Cortex of kidney (tissue), 1 donor: ENCODE data around the gene CEP89.
"Not testable (repeated sequence)": the region's sequence is repeated elsewhere in the genome, so short reads cannot be mapped to it uniquely, and the experiment has no call there.

ENCODE experiments used
- DNase-seq: peaks from one replicate; lab custom pipeline; 2025; lab: John Stamatoyannopoulos, UW

Gene CEP89

GRCh38 chr19:32833388-32833787, 138.4 kb downstream of the CEP89 start:
- not testable (repeated sequence) for DNase-seq

GRCh38 chr19:32832825-32833224, 138.9 kb downstream of the CEP89 start:
- not testable (repeated sequence) for DNase-seq

DNA sequence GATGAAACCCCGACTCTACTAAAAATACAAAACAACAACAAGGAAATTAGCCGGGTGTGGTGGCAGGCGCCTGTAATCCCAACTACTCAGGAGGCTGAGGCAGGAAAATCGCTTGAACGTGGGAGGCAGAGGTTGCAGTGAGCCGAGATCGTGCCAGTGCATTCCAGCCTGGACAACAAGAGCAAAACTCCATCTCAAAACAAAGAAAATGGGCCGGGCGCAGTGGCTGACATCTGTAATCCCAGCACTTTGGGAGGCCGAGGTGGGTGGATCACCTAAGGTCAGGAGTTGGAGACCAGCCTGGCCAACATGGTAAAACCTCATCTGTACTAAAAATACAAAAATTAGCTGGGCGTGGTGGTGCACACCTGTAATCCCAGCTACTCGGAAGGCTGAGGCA, 139.7 kb downstream of the CEP89 start:
- not testable (repeated sequence) for DNase-seq

- DNase-seq: no peak
Observed at GRCh38 chr19:32831611-32832010, 140.1 kb downstream of the CEP89 start.

- DNase-seq: no peak
Observed at GRCh38 chr19:32830231-32831014, 141.3 kb downstream of the CEP89 start.

DNA sequence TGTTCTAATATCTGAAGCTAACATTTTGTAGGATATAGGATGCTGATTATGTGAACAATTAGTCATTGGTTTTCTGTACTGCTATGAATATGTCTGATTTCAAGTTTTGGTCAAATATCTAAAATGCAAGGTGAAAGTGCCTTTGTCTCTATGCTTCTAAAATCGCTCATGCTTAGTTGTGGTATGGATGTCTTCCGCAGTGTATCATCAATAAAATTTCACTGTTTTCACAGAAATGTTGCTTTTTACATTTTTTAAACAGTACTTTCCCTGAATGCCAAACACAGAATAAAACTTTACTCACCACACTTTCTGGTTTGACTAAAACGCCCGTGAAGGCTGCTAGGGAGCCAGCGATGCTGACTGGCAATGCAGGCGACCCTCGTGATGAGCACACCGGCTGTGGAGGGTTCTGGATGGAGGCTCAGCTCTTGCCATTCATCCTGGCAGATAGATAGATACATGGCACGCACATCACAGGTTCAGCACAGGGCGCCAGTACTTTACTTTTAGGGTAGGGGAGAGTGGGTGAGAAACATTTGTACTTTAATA, 142.3 kb downstream of the CEP89 start:
- no peak for DNase-seq

- DNase-seq: no peak
Observed at GRCh38 chr19:32828643-32829344, 143.0 kb downstream of the CEP89 start.

DNA sequence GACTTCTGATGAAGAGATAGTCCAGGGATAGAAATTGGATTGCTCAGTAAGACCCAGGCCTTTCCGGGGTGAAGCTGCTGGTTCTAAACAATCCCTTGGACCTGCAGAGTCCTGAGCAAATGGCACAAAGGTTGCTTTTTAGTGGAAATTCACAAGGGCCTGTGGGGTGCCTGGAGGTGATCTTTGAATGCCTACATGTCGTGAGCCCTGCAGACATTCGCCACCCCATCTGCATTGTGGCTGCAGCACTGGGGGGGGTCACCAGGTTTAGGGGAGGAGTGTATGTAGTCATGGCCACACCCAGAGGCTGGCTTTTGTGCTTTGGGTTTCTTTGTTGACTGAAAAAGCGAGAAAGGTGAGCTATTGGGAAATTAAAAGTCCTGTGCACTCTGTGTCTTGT, 143.6 kb downstream of the CEP89 start:
- no peak for DNase-seq
